8988T (cell line): ENCODE measurements around the gene SERPINA4.
A peak's percentile ranks its signal among the peaks of the same experiment; 100 is the strongest.
"Not testable (repeated sequence)": the region's sequence is repeated elsewhere in the genome, so short reads cannot be mapped to it uniquely, and the experiment has no call there.

Experiments
- DNase-seq: peaks from one replicate; pipeline ENCODE4 v3.0.0; 2011

Gene SERPINA4

GRCh38 chr14:94593376-94593748 lies 32.1 kb downstream of the SERPINA4 start:
- no peak for DNase-seq

- no peak for DNase-seq
Observed at GRCh38 chr14:94593749-94594431, 32.6 kb downstream of the SERPINA4 start.

GRCh38 chr14:94594441-94594840 lies 33.2 kb downstream of the SERPINA4 start:
- DNase-seq: no peak

GRCh38 chr14:94595912-94596311 lies 34.7 kb downstream of the SERPINA4 start:
- no peak for DNase-seq

GRCh38 chr14:94596361-94596760 lies 35.1 kb downstream of the SERPINA4 start:
- no peak for DNase-seq

- no peak for DNase-seq
Observed at GRCh38 chr14:94597788-94598187, 36.5 kb downstream of the SERPINA4 start.

- no peak for DNase-seq
Observed at GRCh38 chr14:94598506-94598815, 37.2 kb downstream of the SERPINA4 start.

GRCh38 chr14:94598816-94599655 lies 37.8 kb downstream of the SERPINA4 start:
- DNase-seq: no peak

GRCh38 chr14:94599656-94600004 lies 38.4 kb downstream of the SERPINA4 start:
- DNase-seq: no peak

GRCh38 chr14:94600148-94600545 lies 38.9 kb downstream of the SERPINA4 start:
- DNase-seq: no peak

- DNase-seq: peak; percentile 35
Observed at GRCh38 chr14:94601884-94602391, 40.7 kb downstream of the SERPINA4 start.

GRCh38 chr14:94602722-94603121 lies 41.5 kb downstream of the SERPINA4 start:
- no peak for DNase-seq

GRCh38 chr14:94605361-94605760 lies 44.1 kb downstream of the SERPINA4 start:
- no peak for DNase-seq

GRCh38 chr14:94608966-94609365 lies 47.7 kb downstream of the SERPINA4 start:
- DNase-seq: not testable (repeated sequence)

- DNase-seq: no peak
Observed at GRCh38 chr14:94611179-94611578, 49.9 kb downstream of the SERPINA4 start.

- no peak for DNase-seq
Observed at GRCh38 chr14:94612174-94612573, 50.9 kb downstream of the SERPINA4 start, which contains the start of gene SERPINA3. Gene SERPINA3, plus strand, starts transcription at chr14:94612391. Its CDS starts 2,051 bp downstream, at chr14:94614442.

GRCh38 chr14:94612580-94613554 lies 51.6 kb downstream of the SERPINA4 start:
- no peak for DNase-seq

- no peak for DNase-seq
Observed at GRCh38 chr14:94613720-94614644, 52.7 kb downstream of the SERPINA4 start.

- DNase-seq: no peak
Observed at GRCh38 chr14:94614802-94615201, 53.6 kb downstream of the SERPINA4 start.

- DNase-seq: no peak
Observed at GRCh38 chr14:94615254-94615653, 54.0 kb downstream of the SERPINA4 start.

GRCh38 chr14:94615823-94616570 lies 54.8 kb downstream of the SERPINA4 start:
- DNase-seq: no peak
